ENCODE results near the gene HK1. TPM values are rescaled to one million over a fixed set of nuclear protein-coding genes. Genes with fewer than 3 reads are reported as not detected.
A peak's percentile ranks its signal among the peaks of the same experiment; 100 is the strongest.

Gene HK1
- total and polyA plus RNA-seq, 2 experiments from 2014 or later, result 31.1 to 42.5 TPM

DNA sequence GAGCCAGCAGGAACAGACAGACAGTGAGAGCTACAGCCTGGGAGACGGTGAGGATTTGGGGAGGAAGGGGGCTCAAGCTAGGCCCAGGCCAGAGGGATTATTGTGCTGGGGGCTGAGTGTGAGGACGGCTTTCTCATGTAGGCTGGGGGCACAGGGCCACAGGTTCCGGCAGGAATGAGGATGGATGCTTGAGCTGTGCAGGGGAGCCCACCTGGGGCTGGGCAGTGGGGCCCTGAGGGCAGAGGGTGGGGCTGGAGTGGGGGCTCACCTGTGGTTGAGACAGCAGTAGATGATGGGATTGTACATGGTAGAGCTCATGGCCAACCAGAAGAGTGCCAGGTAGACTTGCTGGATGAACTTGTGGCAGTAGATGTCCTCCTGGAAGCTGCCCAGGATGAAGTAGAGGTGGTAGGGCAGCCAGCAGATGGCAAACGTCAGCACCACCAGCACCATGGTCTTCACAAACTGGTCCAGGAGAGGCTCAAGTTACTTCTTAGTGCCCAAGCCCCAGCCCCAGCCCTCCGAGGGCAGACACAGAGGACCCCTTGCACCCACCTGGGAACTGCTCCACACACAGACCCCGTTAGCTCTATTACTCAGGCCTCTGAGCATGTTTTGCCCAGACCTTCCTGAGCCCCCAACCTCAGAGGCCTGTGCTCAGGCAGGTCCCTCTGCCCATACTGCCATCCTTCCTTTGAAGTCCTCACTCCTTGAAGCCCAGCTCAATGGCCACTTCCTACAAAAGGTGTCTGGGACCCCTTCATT, 128.7 kb downstream of the HK1 start:
- Histone ChIP-seq H2AFZ (no peak overlapping the region), H3K27me3 (no peaks in the 10 kb centered on the region), H3K9me2 (replicated peaks; ENCODE audit: insufficient read depth) (no peaks in the 10 kb centered on the region), H3K27ac (no peak overlapping the region), H3K4me1 (ENCODE audit: insufficient read depth) (peaks cover 10% of the 10 kb centered on the region), H3K9me3 (ENCODE audit: low read depth) (no peaks in the 10 kb centered on the region), H3K4me2 (no peak overlapping the region), H4K20me1 (ENCODE audit: insufficient read depth, poor library complexity, severe bottlenecking) (no peaks in the 10 kb centered on the region), H3K4me3 (no peak overlapping the region), H3K79me2 (no peaks in the 10 kb centered on the region), H3K36me3 (replicated peaks; ENCODE audit: insufficient read depth, low read depth) (no peaks in the 10 kb centered on the region)
- WGBS (ENCODE audit: low lambda C conversion rate, missing lambda C conversion rate), result 81% methylated on average over 6 of the region's 6 CpGs
- DNase-seq (ENCODE audit: low spot score), result no peak
- TF ChIP-seq, protein P1, sequence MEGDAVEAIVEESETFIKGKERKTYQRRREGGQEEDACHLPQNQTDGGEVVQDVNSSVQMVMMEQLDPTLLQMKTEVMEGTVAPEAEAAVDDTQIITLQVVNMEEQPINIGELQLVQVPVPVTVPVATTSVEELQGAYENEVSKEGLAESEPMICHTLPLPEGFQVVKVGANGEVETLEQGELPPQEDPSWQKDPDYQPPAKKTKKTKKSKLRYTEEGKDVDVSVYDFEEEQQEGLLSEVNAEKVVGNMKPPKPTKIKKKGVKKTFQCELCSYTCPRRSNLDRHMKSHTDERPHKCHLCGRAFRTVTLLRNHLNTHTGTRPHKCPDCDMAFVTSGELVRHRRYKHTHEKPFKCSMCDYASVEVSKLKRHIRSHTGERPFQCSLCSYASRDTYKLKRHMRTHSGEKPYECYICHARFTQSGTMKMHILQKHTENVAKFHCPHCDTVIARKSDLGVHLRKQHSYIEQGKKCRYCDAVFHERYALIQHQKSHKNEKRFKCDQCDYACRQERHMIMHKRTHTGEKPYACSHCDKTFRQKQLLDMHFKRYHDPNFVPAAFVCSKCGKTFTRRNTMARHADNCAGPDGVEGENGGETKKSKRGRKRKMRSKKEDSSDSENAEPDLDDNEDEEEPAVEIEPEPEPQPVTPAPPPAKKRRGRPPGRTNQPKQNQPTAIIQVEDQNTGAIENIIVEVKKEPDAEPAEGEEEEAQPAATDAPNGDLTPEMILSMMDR (IDR thresholded peaks at IDR 0.05; ENCODE audit: poor library complexity), result no peak
- no peak for TF ChIP-seq EZH2 (IDR thresholded peaks at IDR 0.05; ENCODE audit: borderline replicate concordance)
- TF ChIP-seq EZH2phosphoT487 (IDR thresholded peaks at IDR 0.05; ENCODE audit: low read depth, severe bottlenecking, unreplicated experiment), result no peak

DNA sequence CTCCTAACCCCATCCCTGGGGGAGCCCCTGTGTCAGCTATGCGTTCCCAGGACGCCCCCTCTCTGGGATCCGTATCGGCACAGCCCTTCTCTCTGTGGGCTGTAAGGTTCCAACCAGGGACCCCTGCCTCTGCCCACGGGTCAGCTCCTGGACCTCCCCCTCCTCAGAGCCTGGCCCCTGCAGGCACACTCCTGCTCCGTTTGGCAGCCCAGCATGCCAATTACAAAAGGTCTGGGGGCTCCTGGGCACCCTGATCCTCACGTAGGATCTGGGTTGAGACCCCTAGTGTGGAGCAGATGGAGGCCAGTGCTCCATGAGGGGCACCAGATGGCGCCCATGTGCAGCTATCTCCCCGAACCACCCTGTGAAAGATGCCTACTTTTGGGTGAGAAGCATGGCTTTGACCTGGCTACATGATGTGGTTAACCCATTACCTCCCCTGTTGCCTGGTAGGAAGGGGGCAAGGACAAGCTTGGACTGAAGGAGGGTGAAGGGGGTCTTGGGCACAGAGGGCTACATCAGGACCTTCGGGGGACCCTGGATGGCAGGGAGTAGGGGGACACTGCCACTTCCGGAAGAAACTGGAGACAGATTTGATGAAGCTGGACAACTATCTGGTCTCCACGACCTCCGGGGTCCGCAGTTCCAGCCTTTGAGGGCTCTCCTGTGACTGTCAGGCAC, 129.5 kb downstream of the HK1 start:
- H3K4me1 ChIP-seq (ENCODE audit: insufficient read depth), result peaks cover 10% of the 10 kb centered on the region
- H4K20me1 ChIP-seq (ENCODE audit: insufficient read depth, poor library complexity, severe bottlenecking), result no peaks in the 10 kb centered on the region
- no peaks in the 10 kb centered on the region for H3K9me3 ChIP-seq (ENCODE audit: low read depth)
- H3K4me2 ChIP-seq, result peak overlapping the region; percentile 61
- H3K27me3 ChIP-seq, result no peaks in the 10 kb centered on the region
- H2AFZ ChIP-seq, result peak overlapping the region; percentile 36
- peak overlapping the region; percentile 14 for H3K27ac ChIP-seq
- no peaks in the 10 kb centered on the region for H3K36me3 ChIP-seq (replicated peaks; ENCODE audit: insufficient read depth, low read depth)
- 74% methylated on average over 14 of the region's 14 CpGs for WGBS (ENCODE audit: low lambda C conversion rate, missing lambda C conversion rate)
- DNase-seq (ENCODE audit: low spot score), result no peak
- no peak overlapping the region for H3K4me3 ChIP-seq
- H3K79me2 ChIP-seq, result no peaks in the 10 kb centered on the region
- H3K9me2 ChIP-seq (replicated peaks; ENCODE audit: insufficient read depth), result no peaks in the 10 kb centered on the region
- TF ChIP-seq, protein P1 (IDR thresholded peaks at IDR 0.05; ENCODE audit: poor library complexity), result peak; percentile 44
- no peak for TF ChIP-seq EZH2phosphoT487 (IDR thresholded peaks at IDR 0.05; ENCODE audit: low read depth, severe bottlenecking, unreplicated experiment)

DNA sequence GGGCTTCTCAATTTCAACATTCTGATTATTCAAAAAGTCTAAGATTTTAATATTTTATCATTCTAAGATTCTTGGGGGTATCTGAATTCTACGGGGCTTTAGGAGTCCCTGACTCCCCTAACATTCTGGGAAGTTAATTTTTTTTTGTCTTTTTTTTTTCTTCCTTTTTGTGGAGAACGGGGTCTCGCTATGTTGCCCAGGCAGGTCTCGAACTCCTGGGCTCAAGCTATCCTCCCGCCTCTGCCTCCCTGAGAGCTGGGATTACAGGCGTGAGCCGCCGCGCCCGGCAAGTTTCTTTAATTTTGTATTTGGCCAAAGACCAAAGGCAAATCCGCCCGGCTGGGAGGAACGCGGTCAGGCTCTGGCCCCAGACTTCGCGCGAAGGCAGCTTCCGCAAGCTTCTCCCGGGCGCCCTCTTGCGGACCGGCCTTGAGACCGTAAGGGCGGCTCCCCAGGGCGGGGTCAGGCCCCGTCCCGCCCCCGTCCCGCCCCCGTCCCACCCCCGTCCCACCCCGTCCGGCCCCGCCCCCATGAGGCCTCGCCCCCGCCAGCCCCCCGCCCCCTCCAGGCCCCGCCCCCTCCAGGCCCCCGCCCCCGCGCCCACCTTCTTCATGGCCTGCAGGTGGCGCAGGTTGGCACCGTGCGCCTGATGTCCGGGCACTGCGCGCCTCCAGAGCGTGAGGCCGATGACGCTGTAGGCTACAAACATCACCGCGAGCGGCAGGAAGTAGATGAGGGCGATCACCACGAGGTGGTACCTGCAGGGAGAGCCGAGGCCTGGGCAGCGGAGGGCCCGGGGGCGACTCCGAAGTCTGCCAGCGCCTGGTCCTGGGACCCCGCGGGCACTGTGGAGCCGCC, 130.3 kb downstream of the HK1 start:
- peak overlapping the region; percentile 75 for H3K27ac ChIP-seq
- H3K9me3 ChIP-seq (ENCODE audit: low read depth), result no peaks in the 10 kb centered on the region
- H3K36me3 ChIP-seq (replicated peaks; ENCODE audit: insufficient read depth, low read depth), result no peaks in the 10 kb centered on the region
- peaks cover 10% of the 10 kb centered on the region for H3K4me1 ChIP-seq (ENCODE audit: insufficient read depth)
- WGBS (ENCODE audit: low lambda C conversion rate, missing lambda C conversion rate), result 11% methylated on average over 31 of the region's 64 CpGs
- no peaks in the 10 kb centered on the region for H4K20me1 ChIP-seq (ENCODE audit: insufficient read depth, poor library complexity, severe bottlenecking)
- no peaks in the 10 kb centered on the region for H3K9me2 ChIP-seq (replicated peaks; ENCODE audit: insufficient read depth)
- peak overlapping the region; percentile 77 for H3K4me2 ChIP-seq
- DNase-seq (ENCODE audit: low spot score), result peak; percentile 97
- H3K79me2 ChIP-seq, result no peaks in the 10 kb centered on the region
- no peaks in the 10 kb centered on the region for H3K27me3 ChIP-seq
- peak overlapping the region; percentile 14 for H3K4me3 ChIP-seq
- peak overlapping the region; percentile 84 for H2AFZ ChIP-seq
- TF ChIP-seq EZH2phosphoT487 (IDR thresholded peaks at IDR 0.05; ENCODE audit: low read depth, severe bottlenecking, unreplicated experiment) (no peak), EZH2 (IDR thresholded peaks at IDR 0.05; ENCODE audit: borderline replicate concordance) (no peak)
- TF ChIP-seq, protein P1 (IDR thresholded peaks at IDR 0.05; ENCODE audit: poor library complexity), result peak; percentile 86

All from hepatocyte (in vitro differentiated cells).